ENCODE measurements around the gene FAM131C.

The FAM131C gene

GRCh38 chr1:16014509-16015482 is 58.7 kb downstream of the FAM131C start:
- no peak for DNase-seq

- no peak for DNase-seq
Observed at GRCh38 chr1:16013908-16014258, 59.6 kb downstream of the FAM131C start.

GRCh38 chr1:16013220-16013907 is 60.1 kb downstream of the FAM131C start:
- peak; percentile 31 for DNase-seq

- DNase-seq = no peak
Observed at GRCh38 chr1:16012590-16013219, 60.7 kb downstream of the FAM131C start.

GRCh38 chr1:16011936-16012589 is 61.4 kb downstream of the FAM131C start:
- DNase-seq = no peak

GRCh38 chr1:16010837-16011236 is 62.6 kb downstream of the FAM131C start:
- no peak for DNase-seq

GRCh38 chr1:16009678-16010077 is 63.8 kb downstream of the FAM131C start:
- no peak for DNase-seq

- peak; percentile 72 for DNase-seq
Observed at GRCh38 chr1:16009030-16009460, 64.4 kb downstream of the FAM131C start.

All from activated gamma-delta T cell treated with Interleukin-2 at 50 U/mL for 16 hours (primary cell).